HG02759 (cell line): ENCODE results near the gene OR4D9.

Experiments used
- ATAC-seq: cut with Tn5 transposase; IDR thresholded peaks from one replicate; pipeline ENCODE4 v1.9.1; 2021; ENCODE audit warnings: mild to moderate bottlenecking, moderate library complexity; ENCODE audit not compliant: unreplicated experiment

OR4D9 gene

GRCh38 chr11:59550368-59550841, 39.1 kb downstream of the OR4D9 start:
- peak; percentile 93 for ATAC-seq

GRCh38 chr11:59550842-59551658, 39.7 kb downstream of the OR4D9 start:
- peak; percentile 29 for ATAC-seq

- ATAC-seq, result no peak
Observed at GRCh38 chr11:59551659-59552521, 40.6 kb downstream of the OR4D9 start.

- ATAC-seq, result no peak
Observed at GRCh38 chr11:59552844-59553243, 41.5 kb downstream of the OR4D9 start.

GRCh38 chr11:59553323-59553722, 42.0 kb downstream of the OR4D9 start:
- no peak for ATAC-seq

GRCh38 chr11:59555601-59556114, 44.3 kb downstream of the OR4D9 start:
- ATAC-seq, result no peak

GRCh38 chr11:59556115-59556916, 45.0 kb downstream of the OR4D9 start:
- peak; percentile 38 for ATAC-seq

GRCh38 chr11:59556917-59557348, 45.6 kb downstream of the OR4D9 start:
- no peak for ATAC-seq

GRCh38 chr11:59558270-59558643, 46.9 kb downstream of the OR4D9 start:
- ATAC-seq, result no peak

GRCh38 chr11:59559886-59560285, 48.5 kb downstream of the OR4D9 start:
- ATAC-seq, result peak; percentile 2

GRCh38 chr11:59560290-59560701, 49.0 kb downstream of the OR4D9 start:
- peak; percentile 36 for ATAC-seq

- ATAC-seq, result peak; percentile 41
Observed at GRCh38 chr11:59560702-59561473, 49.5 kb downstream of the OR4D9 start.

- ATAC-seq, result no peak
Observed at GRCh38 chr11:59562292-59562691, 51.0 kb downstream of the OR4D9 start.
